ENCODE measurements around the gene SMCO2. TPM values are rescaled to one million over a fixed set of nuclear protein-coding genes. Genes with fewer than 3 reads are reported as not detected.

Gene SMCO2
- total and polyA plus RNA-seq, 7 donors = 0.15 TPM; not detected in 6

DNA sequence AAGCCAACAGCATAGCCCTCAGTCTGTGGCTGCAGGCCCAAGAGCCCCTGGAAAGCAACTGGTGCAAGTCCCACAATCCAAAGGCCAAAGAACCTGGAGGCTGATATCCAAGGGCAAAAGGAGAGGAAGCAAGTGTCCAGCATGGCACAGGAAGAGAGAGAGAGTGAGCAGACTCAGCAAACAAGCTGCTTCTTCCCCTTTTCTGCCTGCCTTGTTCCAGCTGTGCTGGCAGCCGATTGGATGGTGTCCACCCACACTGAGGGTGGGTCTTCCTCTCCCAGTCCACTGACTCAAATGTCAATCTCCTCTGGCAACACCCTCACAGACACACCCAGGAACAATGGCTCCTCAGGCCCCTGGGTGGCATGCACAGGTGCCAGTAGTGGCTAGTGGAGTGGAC, 33.5 kb downstream of the SMCO2 start:
- TF ChIP-seq POLR2AphosphoS5 (IDR thresholded peaks at IDR 0.05) = no peak
- TF ChIP-seq, protein P1, sequence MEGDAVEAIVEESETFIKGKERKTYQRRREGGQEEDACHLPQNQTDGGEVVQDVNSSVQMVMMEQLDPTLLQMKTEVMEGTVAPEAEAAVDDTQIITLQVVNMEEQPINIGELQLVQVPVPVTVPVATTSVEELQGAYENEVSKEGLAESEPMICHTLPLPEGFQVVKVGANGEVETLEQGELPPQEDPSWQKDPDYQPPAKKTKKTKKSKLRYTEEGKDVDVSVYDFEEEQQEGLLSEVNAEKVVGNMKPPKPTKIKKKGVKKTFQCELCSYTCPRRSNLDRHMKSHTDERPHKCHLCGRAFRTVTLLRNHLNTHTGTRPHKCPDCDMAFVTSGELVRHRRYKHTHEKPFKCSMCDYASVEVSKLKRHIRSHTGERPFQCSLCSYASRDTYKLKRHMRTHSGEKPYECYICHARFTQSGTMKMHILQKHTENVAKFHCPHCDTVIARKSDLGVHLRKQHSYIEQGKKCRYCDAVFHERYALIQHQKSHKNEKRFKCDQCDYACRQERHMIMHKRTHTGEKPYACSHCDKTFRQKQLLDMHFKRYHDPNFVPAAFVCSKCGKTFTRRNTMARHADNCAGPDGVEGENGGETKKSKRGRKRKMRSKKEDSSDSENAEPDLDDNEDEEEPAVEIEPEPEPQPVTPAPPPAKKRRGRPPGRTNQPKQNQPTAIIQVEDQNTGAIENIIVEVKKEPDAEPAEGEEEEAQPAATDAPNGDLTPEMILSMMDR (IDR thresholded peaks at IDR 0.05) = no peak
- TF ChIP-seq EP300 (IDR thresholded peaks at IDR 0.05) = no peak
- TF ChIP-seq POLR2A (IDR thresholded peaks at IDR 0.05) = no peak
- peaks cover 0 to 3% (median 0%) of the 10 kb centered on the region in 4 donors for H3K4me1 ChIP-seq
- H3K36me3 ChIP-seq = no peaks in the 10 kb centered on the region
- no peak overlapping the region for H3K4me3 ChIP-seq
- intact Hi-C loops (cut with DNase I) = no loop called here
- DNase-seq = no peak
- H3K27ac ChIP-seq = no peak overlapping the region
- no peaks in the 10 kb centered on the region for H3K27me3 ChIP-seq
- peaks cover 3 to 13% (median 5%) of the 10 kb centered on the region in 4 donors for H3K9me3 ChIP-seq
- WGBS, 2 donors = 74 to 79% methylated on average over 1 of the region's 1 CpG

DNA sequence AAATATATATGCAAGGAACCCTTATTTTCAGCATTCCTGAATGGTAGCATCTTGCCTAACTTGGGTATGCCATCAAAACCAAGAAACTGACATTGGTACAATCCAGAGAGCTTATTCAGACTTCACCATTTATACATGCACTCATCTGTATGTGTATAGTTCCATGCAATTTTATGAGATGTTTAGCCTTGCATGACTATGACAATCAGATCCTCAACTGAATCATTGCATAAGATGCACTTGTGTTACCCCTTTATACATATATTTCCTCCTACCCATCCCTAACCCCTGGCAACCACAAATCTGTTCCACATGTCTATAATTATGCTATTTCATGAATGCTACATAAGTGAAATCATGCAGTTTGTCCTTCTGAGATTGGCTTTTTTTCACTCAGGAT, 40.4 kb downstream of the SMCO2 start:
- no peak for DNase-seq
- H3K4me1 ChIP-seq = peaks cover 0 to 3% (median 0%) of the 10 kb centered on the region in 4 donors
- no peaks in the 10 kb centered on the region for H3K9me3 ChIP-seq
- no peaks in the 10 kb centered on the region for H3K36me3 ChIP-seq
- no peak overlapping the region for H3K27ac ChIP-seq
- no peak overlapping the region for H3K4me3 ChIP-seq
- TF ChIP-seq POLR2AphosphoS5 (IDR thresholded peaks at IDR 0.05) = no peak
- TF ChIP-seq POLR2A (IDR thresholded peaks at IDR 0.05) = no peak
- TF ChIP-seq EP300 (IDR thresholded peaks at IDR 0.05) = no peak
- TF ChIP-seq, protein P1 (IDR thresholded peaks at IDR 0.05) = no peak
- intact Hi-C loops (cut with DNase I) = no loop called here
- no peaks in the 10 kb centered on the region for H3K27me3 ChIP-seq

DNA sequence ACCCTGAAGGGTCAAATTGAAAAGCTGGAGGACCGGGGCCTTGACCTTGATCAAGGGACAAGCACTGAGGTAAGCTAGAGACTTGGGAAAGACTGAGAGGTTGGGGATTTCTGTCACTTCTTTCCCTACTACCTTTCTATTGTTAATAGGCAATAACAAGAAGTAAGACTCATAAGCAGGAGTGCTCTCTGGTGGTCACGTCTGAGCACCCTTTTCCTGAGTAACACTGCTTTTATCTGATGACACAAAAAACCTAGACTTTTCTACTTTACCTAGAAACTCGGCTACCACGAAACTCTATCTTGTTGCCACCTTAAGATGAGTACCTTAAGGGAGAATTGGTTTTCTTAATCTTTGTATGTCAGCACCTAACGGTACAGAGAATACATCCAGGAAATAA, 41.9 kb downstream of the SMCO2 start:
- TF ChIP-seq POLR2AphosphoS5 (IDR thresholded peaks at IDR 0.05) = no peak
- TF ChIP-seq, protein P1 (IDR thresholded peaks at IDR 0.05) = no peak
- no peak for TF ChIP-seq POLR2A (IDR thresholded peaks at IDR 0.05)
- TF ChIP-seq EP300 (IDR thresholded peaks at IDR 0.05) = no peak
- intact Hi-C loops (cut with DNase I) = no loop called here
- Histone ChIP-seq H3K4me1 (peaks cover 0 to 3% (median 0%) of the 10 kb centered on the region in 4 donors), H3K27ac (no peak overlapping the region), H3K9me3 (no peaks in the 10 kb centered on the region), H3K27me3 (no peaks in the 10 kb centered on the region), H3K4me3 (no peak overlapping the region), H3K36me3 (no peaks in the 10 kb centered on the region)
- 74 to 79% methylated on average over 5 of the region's 5 CpGs for WGBS, 2 donors
- DNase-seq = no peak

DNA sequence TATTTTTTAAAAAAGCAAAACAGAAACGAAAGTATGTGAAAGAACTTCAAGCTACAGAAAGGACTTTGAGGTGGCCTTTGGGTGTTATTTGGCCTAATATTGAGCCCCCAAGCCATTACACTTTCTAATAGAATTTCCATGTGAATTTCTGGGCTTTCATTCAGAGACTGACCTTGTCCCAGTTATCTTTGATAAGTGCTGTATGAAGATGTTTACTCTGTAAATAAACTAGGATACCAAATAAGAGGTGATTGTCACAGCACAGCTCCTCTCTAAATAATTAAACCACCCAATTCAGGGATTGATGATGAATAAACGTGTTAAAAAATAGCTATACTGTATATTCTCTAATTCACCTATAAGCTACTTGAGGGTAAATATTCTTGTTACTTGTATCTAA, 44.7 kb downstream of the SMCO2 start:
- intact Hi-C loops (cut with DNase I) = no loop called here

DNA sequence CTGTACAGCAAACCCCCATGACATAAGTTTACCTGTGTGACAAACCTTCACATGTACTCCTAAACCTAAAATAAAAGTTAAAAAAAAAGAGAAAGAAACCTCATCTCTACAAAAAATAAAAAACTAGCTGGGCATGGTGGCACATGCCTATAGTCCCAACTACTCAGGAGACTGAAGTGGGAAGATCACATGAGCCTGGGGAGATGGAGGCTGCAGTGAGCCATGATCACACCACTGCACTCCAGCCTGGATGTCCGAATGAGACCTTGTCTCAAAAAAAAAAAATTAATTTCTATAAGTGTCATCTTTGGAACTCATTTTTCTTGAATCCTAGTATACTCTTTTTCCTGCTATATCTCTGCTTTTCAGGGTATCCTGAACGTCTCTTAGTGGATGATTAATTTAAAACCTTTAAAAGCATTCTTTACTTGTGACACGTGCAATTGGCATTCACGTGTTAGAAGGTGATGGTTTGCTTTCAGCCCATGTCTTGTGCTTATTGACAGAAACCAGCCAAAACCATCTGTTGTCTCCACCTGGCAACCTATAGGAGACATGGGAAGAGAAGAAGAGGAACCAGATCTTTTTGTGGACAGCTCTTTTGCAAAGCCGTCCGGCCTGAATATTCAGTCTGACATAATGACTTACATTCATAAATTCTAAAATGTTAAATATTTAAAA, 46.9 kb downstream of the SMCO2 start:
- intact Hi-C loops (cut with DNase I) = no loop called here
- 64 to 74% methylated on average over 6 of the region's 6 CpGs for WGBS, 2 donors

More for the DNA sequence above, 44.7 kb downstream of the SMCO2 start:
- no peak for DNase-seq
- WGBS, 2 donors = 60 to 82% methylated on average over 2 of the region's 2 CpGs
- no peaks in the 10 kb centered on the region for H3K9me3 ChIP-seq
- H3K4me1 ChIP-seq = no peaks in the 10 kb centered on the region
- no peak for TF ChIP-seq POLR2AphosphoS5 (IDR thresholded peaks at IDR 0.05)
- H3K36me3 ChIP-seq = no peaks in the 10 kb centered on the region
- H3K4me3 ChIP-seq = no peak overlapping the region
- no peak overlapping the region for H3K27ac ChIP-seq
- H3K27me3 ChIP-seq = no peaks in the 10 kb centered on the region

More for the DNA sequence above, 46.9 kb downstream of the SMCO2 start:
- Histone ChIP-seq H3K27me3 (no peaks in the 10 kb centered on the region), H3K4me1 (no peaks in the 10 kb centered on the region), H3K36me3 (no peaks in the 10 kb centered on the region), H3K27ac (no peak overlapping the region), H3K9me3 (no peaks in the 10 kb centered on the region), H3K4me3 (no peak overlapping the region)
- TF ChIP-seq POLR2A (IDR thresholded peaks at IDR 0.05) (no peak), EP300 (IDR thresholded peaks at IDR 0.05) (no peak), POLR2AphosphoS5 (IDR thresholded peaks at IDR 0.05) (no peak)
- TF ChIP-seq, protein P1 (IDR thresholded peaks at IDR 0.05) = no peak
- no peak for DNase-seq
